Left lung (tissue), 10 donors: ENCODE data around the gene PITPNM3. TPM values are rescaled to one million over a fixed set of nuclear protein-coding genes. Genes with fewer than 3 reads are reported as not detected.

Experiments
- ATAC-seq: fragments of 200-7000 bp; cut with Tn5 transposase; one replicate; pipeline ENCODE4 v1.9.1; 2020; ENCODE audit warnings: moderate library complexity
- DNase-seq, 4 donors: peaks; one replicate each; pipeline ENCODE4 v3.0.0-alpha.2; 2013 to 2020
- H3K27ac ChIP-seq, 2 donors: fragments of 200-600 bp; sonication (generic) in 1 of 2; one replicate each; pipeline versions ENCODE4 v1.5.0 to v1.8.0; 2020 to 2021
- H3K27me3 ChIP-seq, 2 donors: fragments of 200-600 bp; sonication (generic) in 1 of 2; one replicate each; pipeline versions ENCODE4 v1.5.0 to v1.8.0; 2020 to 2021
- H3K36me3 ChIP-seq, 2 donors: fragments of 200-600 bp; sonication (generic) in 1 of 2; one replicate each; pipeline versions ENCODE4 v1.5.0 to v1.8.0; 2020 to 2021
- H3K4me1 ChIP-seq, 2 donors: fragments of 200-600 bp; one replicate each; pipeline ENCODE4 v1.8.0; 2021
- H3K4me3 ChIP-seq, 2 donors: fragments of 200-600 bp; sonication (generic) in 1 of 2; one replicate each; pipeline versions ENCODE4 v1.5.0 to v1.8.0; 2020 to 2021; ENCODE audit warnings: mild to moderate bottlenecking in 1 of 2
- H3K9me3 ChIP-seq, 2 donors: fragments of 200-600 bp; sonication (generic) in 1 of 2; one replicate each; pipeline versions ENCODE4 v1.5.0 to v1.8.0; 2020 to 2021
- CTCF ChIP-seq, 2 donors: fragments of 200-600 bp; sonication (generic) in 1 of 2; IDR thresholded peaks; one replicate each; pipeline versions ENCODE4 v1.5.0 to v1.8.0; 2021; ENCODE audit warnings: antibody characterized with exemption in 2 of 2
- intact Hi-C, 2 donors: fragments of 100-400 bp; cut with DNase I; formaldehyde crosslinking; loops; one replicate each; pipeline versions ENCODE4 v1.11.2 to v1.14.2; 2022
- polyA plus RNA-seq, 6 donors: library from polyadenylated mRNA; unstranded; fragments of 120-200 nt; gene quantifications; one replicate each; pipeline ENCODE4 v1.2.1, GENCODE V29; 2013; ENCODE audit not compliant: insufficient read length in 6 of 6
- total RNA-seq, 2 donors: library from RNA; stranded (reverse); fragmentation: NEBNext Ultra II Directional; extraction: Animal tissue kit (Norgen Biotek cat#: 25700); gene quantifications; one replicate each; pipeline ENCODE4 v1.2.1, GENCODE V29; 2021
- donor health status: DM: no; HTN: yes; CAD: no.
- donor health status: DM: no; HTN: no; CAD: no.

The PITPNM3 gene
- total and polyA plus RNA-seq, 8 donors: 3.6 to 13.8 (median 5.8) TPM

- no peaks in the 10 kb centered on the region for H3K4me1 ChIP-seq
- ATAC-seq: no peak
Measured at GRCh38 chr17:6482105-6482455, 74.3 kb downstream of the PITPNM3 start.

GRCh38 chr17:6480303-6480675 is 76.1 kb downstream of the PITPNM3 start:
- no peaks in the 10 kb centered on the region for H3K9me3 ChIP-seq
- ATAC-seq (no peak), DNase-seq (peak in 1 of 4 donors; percentile 63)
- H3K27ac ChIP-seq: no peak overlapping the region
- no peaks in the 10 kb centered on the region for H3K27me3 ChIP-seq
- intact Hi-C loops: no loop called here
- H3K4me1 ChIP-seq: no peaks in the 10 kb centered on the region
- H3K4me3 ChIP-seq: no peak overlapping the region
- no peak for TF ChIP-seq CTCF (IDR thresholded peaks at IDR 0.05)
- no peaks in the 10 kb centered on the region for H3K36me3 ChIP-seq

More at GRCh38 chr17:6482105-6482455, 74.3 kb downstream of the PITPNM3 start:
- Histone ChIP-seq H3K9me3 (no peaks in the 10 kb centered on the region), H3K4me3 (no peak overlapping the region), H3K27ac (no peak overlapping the region), H3K36me3 (no peaks in the 10 kb centered on the region), H3K27me3 (no peaks in the 10 kb centered on the region)
- intact Hi-C loops: no loop called here
- TF ChIP-seq CTCF (IDR thresholded peaks at IDR 0.05): no peak
- DNase-seq: no peak

GRCh38 chr17:6479622-6480302 is 76.6 kb downstream of the PITPNM3 start:
- DNase-seq: peak in 1 of 4 donors; percentile 7
- Histone ChIP-seq H3K4me1 (no peaks in the 10 kb centered on the region), H3K36me3 (no peaks in the 10 kb centered on the region)

GRCh38 chr17:6478486-6478885 is 77.9 kb downstream of the PITPNM3 start:
- ATAC-seq (no peak), DNase-seq (peak in 1 of 4 donors; percentile 58)
- Histone ChIP-seq H3K36me3 (no peaks in the 10 kb centered on the region), H3K4me1 (no peaks in the 10 kb centered on the region), H3K4me3 (no peak overlapping the region), H3K27me3 (no peaks in the 10 kb centered on the region), H3K27ac (no peak overlapping the region), H3K9me3 (no peaks in the 10 kb centered on the region)
- TF ChIP-seq CTCF (IDR thresholded peaks at IDR 0.05): no peak
- intact Hi-C loops: no loop called here

More at GRCh38 chr17:6479622-6480302, 76.6 kb downstream of the PITPNM3 start:
- Histone ChIP-seq H3K27ac (no peak overlapping the region), H3K27me3 (no peaks in the 10 kb centered on the region), H3K9me3 (no peaks in the 10 kb centered on the region), H3K4me3 (no peak overlapping the region)
- no peak for ATAC-seq
- intact Hi-C loops: no loop called here
- no peak for TF ChIP-seq CTCF (IDR thresholded peaks at IDR 0.05)

- no peaks in the 10 kb centered on the region for H3K36me3 ChIP-seq
- no peaks in the 10 kb centered on the region for H3K9me3 ChIP-seq
- no peak overlapping the region for H3K4me3 ChIP-seq
- ATAC-seq (no peak), DNase-seq (peak in 1 of 4 donors; percentile 45)
- intact Hi-C loops: no loop called here
- no peak for TF ChIP-seq CTCF (IDR thresholded peaks at IDR 0.05)
- H3K27ac ChIP-seq: no peak overlapping the region
- H3K27me3 ChIP-seq: no peaks in the 10 kb centered on the region
- H3K4me1 ChIP-seq: no peaks in the 10 kb centered on the region
Measured at GRCh38 chr17:6477831-6478383, 78.4 kb downstream of the PITPNM3 start.
